Lung (tissue), 12 donors: ENCODE data around the gene PARD6B. TPM values are rescaled to one million over a fixed set of nuclear protein-coding genes. Genes with fewer than 3 reads are reported as not detected.
A peak's percentile ranks its signal among the peaks of the same experiment; 100 is the strongest.

Experiments used
- ATAC-seq: fragments of 200-7000 bp; cut with Tn5 transposase; one replicate; pipeline ENCODE4 v1.9.1; 2020; ENCODE audit warnings: moderate number of reproducible peaks; ENCODE audit not compliant: insufficient read depth, low FRiP score
- DNase-seq, 3 donors: peaks; one replicate each; pipeline ENCODE4 v3.0.0-alpha.2; 2013 to 2017
- H3K27ac ChIP-seq, 2 donors: one replicate each; pipeline ENCODE4 v1.5.1; 2013; ENCODE audit warnings: mild to moderate bottlenecking in 2 of 2, moderate library complexity in 2 of 2, control low read depth in 1 of 2, inconsistent platforms in 1 of 2, low read depth in 1 of 2, low read length in 1 of 2
- H3K27me3 ChIP-seq, 3 donors: one replicate each; pipeline ENCODE4 v1.5.1; 2013; ENCODE audit warnings: low read length in 2 of 3; ENCODE audit not compliant: control insufficient read depth in 3 of 3, insufficient read depth in 3 of 3
- H3K36me3 ChIP-seq, 4 donors: one replicate each; pipeline ENCODE4 v1.5.1; 2013; ENCODE audit warnings: low read length in 4 of 4, mild to moderate bottlenecking in 1 of 4, moderate library complexity in 1 of 4; ENCODE audit not compliant: control insufficient read depth in 4 of 4, insufficient read depth in 4 of 4
- H3K4me1 ChIP-seq, 5 donors: one replicate each; pipeline ENCODE4 v1.5.1; 2013; ENCODE audit warnings: low read length in 5 of 5, mild to moderate bottlenecking in 2 of 5, moderate library complexity in 1 of 5; ENCODE audit not compliant: control insufficient read depth in 5 of 5, insufficient read depth in 5 of 5
- H3K4me3 ChIP-seq: one replicate; pipeline ENCODE4 v1.5.1; 2013; ENCODE audit warnings: mild to moderate bottlenecking, control low read depth, moderate library complexity
- H3K9ac ChIP-seq, 2 donors: one replicate each; pipeline ENCODE4 v1.5.1; 2013; ENCODE audit warnings: low read length in 2 of 2, control low read depth in 1 of 2; ENCODE audit not compliant: insufficient read depth in 1 of 2
- H3K9me3 ChIP-seq, 4 donors: one replicate each; pipeline ENCODE4 v1.5.1; 2013; ENCODE audit warnings: low read length in 3 of 4, mild to moderate bottlenecking in 1 of 4, moderate library complexity in 1 of 4; ENCODE audit not compliant: control insufficient read depth in 4 of 4, insufficient read depth in 3 of 4
- CTCF ChIP-seq: IDR thresholded peaks from 2 replicates; pipeline ENCODE4 v1.5.1; 2012; ENCODE audit warnings: mild to moderate bottlenecking; ENCODE audit errors: control extremely low read depth, extremely low read depth
- WGBS, 2 donors: extraction: QIAGEN DNeasy Blood & Tissue Kit; methylation state at CpG; one replicate each; pipeline ENCODE4 v1.1.7; 2013; 5-methylcytosine and 5-hydroxymethylcytosine counted together
- polyA plus RNA-seq, 2 donors: library from polyadenylated mRNA; stranded (reverse); fragments of 200-250 nt; gene quantifications; one replicate each; pipeline ENCODE4 v1.2.1, GENCODE V29; 2013
- total RNA-seq, 2 donors: library from RNA; depleted of rRNA in 1 of 2; stranded (reverse); fragments of >200 nt in 1 of 2; gene quantifications; one replicate each; pipeline ENCODE4 v1.2.1, GENCODE V29; 2014 to 2021
- donor health status: control.
- donor health status: control.
- donor health status: Bipolar disorder and iron deficiency.
- donor health status: healthy.
- donor health status: DM: yes; HTN: yes; CAD: no.

Gene PARD6B
- total and polyA plus RNA-seq, 4 donors, result 2.0 to 41.8 (median 25.8) TPM

- no peak for TF ChIP-seq CTCF
- no peak overlapping the region for H3K9ac ChIP-seq
- peaks cover 0 to 11% (median 7%) of the 10 kb centered on the region in 3 donors for H3K27me3 ChIP-seq
- peaks cover 4 to 19% (median 12%) of the 10 kb centered on the region in 5 donors for H3K4me1 ChIP-seq
- peak overlapping the region in 1 of 2 donors; percentile 72 for H3K27ac ChIP-seq
- no peaks in the 10 kb centered on the region for H3K36me3 ChIP-seq
- H3K9me3 ChIP-seq, result no peaks in the 10 kb centered on the region
- 54 to 82% methylated on average over 8 of the region's 8 CpGs for WGBS, 2 donors
- DNase-seq (peak in 2 of 3 donors; percentile 61 to 76), ATAC-seq (no peak)
- H3K4me3 ChIP-seq, result no peak overlapping the region
Observed at GRCh38 chr20:50727792-50728485, 3.4 kb upstream of the PARD6B start.

- ATAC-seq, result no peak
- Histone ChIP-seq H3K4me1 (peaks cover 4 to 19% (median 9%) of the 10 kb centered on the region in 5 donors), H3K4me3 (no peak overlapping the region), H3K27me3 (peaks cover 0 to 12% (median 7%) of the 10 kb centered on the region in 3 donors), H3K9ac (no peak overlapping the region), H3K27ac (no peak overlapping the region), H3K36me3 (no peaks in the 10 kb centered on the region), H3K9me3 (no peaks in the 10 kb centered on the region)
- DNase-seq, result no peak
- 74 to 91% methylated on average over 4 of the region's 4 CpGs for WGBS, 2 donors
- no peak for TF ChIP-seq CTCF
Observed at GRCh38 chr20:50728486-50728980, 2.8 kb upstream of the PARD6B start.

- no peak overlapping the region for H3K4me3 ChIP-seq
- no peak for TF ChIP-seq CTCF
- WGBS, 2 donors, result 67 to 77% methylated on average over 11 of the region's 11 CpGs
- ATAC-seq (no peak), DNase-seq (no peak)
- no peak overlapping the region for H3K9ac ChIP-seq
- H3K27me3 ChIP-seq, result peaks cover 0 to 15% (median 7%) of the 10 kb centered on the region in 3 donors
- H3K36me3 ChIP-seq, result no peaks in the 10 kb centered on the region
- H3K27ac ChIP-seq, result peak overlapping the region in 1 of 2 donors; percentile 86
- peaks cover 4 to 18% (median 7%) of the 10 kb centered on the region in 5 donors for H3K4me1 ChIP-seq
- H3K9me3 ChIP-seq, result no peaks in the 10 kb centered on the region
Observed at GRCh38 chr20:50728981-50729874, 2.2 kb upstream of the PARD6B start.
